Testis (tissue), 2 donors: ENCODE measurements around the gene CCDC97.

Experiments
- POLR2A ChIP-seq: fragments of 450-650 bp; IDR thresholded peaks from one replicate; pipeline ENCODE4 v1.6.1; 2017; ENCODE audit warnings: antibody characterized with exemption, mild to moderate bottlenecking, moderate library complexity
- TF ChIP-seq, protein P1 (sequence below), 3 experiments: fragments of 450-650 bp in 2 of 3; fragments of 200-600 bp in 1 of 3; sonication (generic) in 1 of 3; IDR thresholded peaks; one replicate each; pipeline ENCODE4 v1.5.1; 2016 to 2019; ENCODE audit warnings: antibody characterized with exemption in 3 of 3, mild to moderate bottlenecking in 2 of 3, moderate library complexity in 1 of 3

DNA sequence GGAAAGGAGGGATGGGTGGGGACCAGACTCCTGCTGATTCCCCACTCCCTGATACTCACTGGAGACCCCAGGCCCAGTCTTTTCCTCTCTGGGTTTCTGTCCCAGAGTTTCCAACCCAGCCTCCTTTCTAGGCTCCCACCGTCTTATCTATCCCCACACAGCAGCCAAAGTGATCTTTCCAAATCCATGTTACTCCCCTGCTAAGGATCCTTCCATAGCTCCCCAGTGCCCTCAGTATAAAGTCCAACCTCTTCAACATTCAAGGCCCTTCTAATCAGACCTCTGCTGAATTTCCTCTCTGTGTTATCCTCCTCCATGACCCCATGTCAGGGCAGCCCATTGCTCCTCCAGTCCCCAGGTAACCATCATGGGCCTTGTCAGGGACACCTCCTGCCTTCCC lies 45.1 kb downstream of the CCDC97 start:
- TF ChIP-seq, protein P1, sequence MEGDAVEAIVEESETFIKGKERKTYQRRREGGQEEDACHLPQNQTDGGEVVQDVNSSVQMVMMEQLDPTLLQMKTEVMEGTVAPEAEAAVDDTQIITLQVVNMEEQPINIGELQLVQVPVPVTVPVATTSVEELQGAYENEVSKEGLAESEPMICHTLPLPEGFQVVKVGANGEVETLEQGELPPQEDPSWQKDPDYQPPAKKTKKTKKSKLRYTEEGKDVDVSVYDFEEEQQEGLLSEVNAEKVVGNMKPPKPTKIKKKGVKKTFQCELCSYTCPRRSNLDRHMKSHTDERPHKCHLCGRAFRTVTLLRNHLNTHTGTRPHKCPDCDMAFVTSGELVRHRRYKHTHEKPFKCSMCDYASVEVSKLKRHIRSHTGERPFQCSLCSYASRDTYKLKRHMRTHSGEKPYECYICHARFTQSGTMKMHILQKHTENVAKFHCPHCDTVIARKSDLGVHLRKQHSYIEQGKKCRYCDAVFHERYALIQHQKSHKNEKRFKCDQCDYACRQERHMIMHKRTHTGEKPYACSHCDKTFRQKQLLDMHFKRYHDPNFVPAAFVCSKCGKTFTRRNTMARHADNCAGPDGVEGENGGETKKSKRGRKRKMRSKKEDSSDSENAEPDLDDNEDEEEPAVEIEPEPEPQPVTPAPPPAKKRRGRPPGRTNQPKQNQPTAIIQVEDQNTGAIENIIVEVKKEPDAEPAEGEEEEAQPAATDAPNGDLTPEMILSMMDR (IDR thresholded peaks at IDR 0.05) = no peak
- TF ChIP-seq POLR2A = no peak
